Measurements from ENCODE around the gene GDA. TPM values are rescaled to one million over a fixed set of nuclear protein-coding genes. Genes with fewer than 3 reads are reported as not detected.

Gene GDA
- total RNA-seq, 1 donor from 2014 or later = 2.7 TPM

GRCh38 chr9:72292874-72293607 lies 143.8 kb downstream of the GDA start:
- H2AFZ ChIP-seq (replicated peaks) = no peak overlapping the region
- no peak for DNase-seq (ENCODE audit: low spot score)
- Mint-ChIP-seq H3K4me3 (no peak overlapping the region), H3K4me1 (peaks cover 3% of the 10 kb centered on the region), H3K36me3 (peaks cover 4% of the 10 kb centered on the region), H3K9me3 (peaks cover 22% of the 10 kb centered on the region), H3K27ac (no peak overlapping the region), H3K27me3 (ENCODE audit: insufficient read depth, low read depth) (peaks cover 2% of the 10 kb centered on the region)
- H3K27ac ChIP-seq = no peak overlapping the region
- H3K36me3 ChIP-seq = no peaks in the 10 kb centered on the region
- TF ChIP-seq EZH2phosphoT487 (IDR thresholded peaks at IDR 0.05) = no peak
- no peak for TF ChIP-seq EZH2 (IDR thresholded peaks at IDR 0.05)
- TF ChIP-seq CTCF (IDR thresholded peaks at IDR 0.05) = no peak
- H4K20me1 ChIP-seq (ENCODE audit: low read depth) = no peaks in the 10 kb centered on the region
- no peaks in the 10 kb centered on the region for H3K79me2 ChIP-seq (ENCODE audit: low read depth)
- H3F3A ChIP-seq (ENCODE audit: low read depth) = no peaks in the 10 kb centered on the region
- no peak overlapping the region for H3K4me3 ChIP-seq
- no peaks in the 10 kb centered on the region for H3K4me1 ChIP-seq
- H3K4me2 ChIP-seq = no peak overlapping the region
- no peak overlapping the region for H3K9ac ChIP-seq
- H3K9me3 ChIP-seq (ENCODE audit: low read depth) = no peaks in the 10 kb centered on the region
- no peaks in the 10 kb centered on the region for H3K27me3 ChIP-seq

- Mint-ChIP-seq H3K4me1 (peaks cover 3% of the 10 kb centered on the region), H3K27me3 (ENCODE audit: insufficient read depth, low read depth) (peaks cover 2% of the 10 kb centered on the region), H3K36me3 (peaks cover 4% of the 10 kb centered on the region), H3K27ac (no peak overlapping the region), H3K9me3 (peaks cover 13% of the 10 kb centered on the region), H3K4me3 (no peak overlapping the region)
- TF ChIP-seq EZH2 (IDR thresholded peaks at IDR 0.05) = no peak
- no peak for TF ChIP-seq EZH2phosphoT487 (IDR thresholded peaks at IDR 0.05)
- Histone ChIP-seq H3K9me3 (ENCODE audit: low read depth) (no peaks in the 10 kb centered on the region), H3K4me3 (no peak overlapping the region), H3K4me1 (no peaks in the 10 kb centered on the region), H3K79me2 (ENCODE audit: low read depth) (no peaks in the 10 kb centered on the region), H2AFZ (replicated peaks) (no peak overlapping the region), H3K27ac (no peak overlapping the region), H3K9ac (no peak overlapping the region), H3K36me3 (no peaks in the 10 kb centered on the region), H3K27me3 (no peaks in the 10 kb centered on the region), H3K4me2 (no peak overlapping the region), H3F3A (ENCODE audit: low read depth) (no peaks in the 10 kb centered on the region), H4K20me1 (ENCODE audit: low read depth) (no peaks in the 10 kb centered on the region)
- no peak for DNase-seq (ENCODE audit: low spot score)
Measured at GRCh38 chr9:72294936-72295335, 145.7 kb downstream of the GDA start.

- H3K4me3 Mint-ChIP-seq = no peak overlapping the region
- no peaks in the 10 kb centered on the region for H3K9me3 ChIP-seq (ENCODE audit: low read depth)
- no peak overlapping the region for H3K4me3 ChIP-seq
- no peaks in the 10 kb centered on the region for H3K79me2 ChIP-seq (ENCODE audit: low read depth)
- H3K4me1 Mint-ChIP-seq = no peaks in the 10 kb centered on the region
- H3K9me3 Mint-ChIP-seq = no peaks in the 10 kb centered on the region
- H3K4me1 ChIP-seq = no peaks in the 10 kb centered on the region
- H3K27me3 ChIP-seq = no peaks in the 10 kb centered on the region
- DNase-seq (ENCODE audit: low spot score) = no peak
- H3K27me3 Mint-ChIP-seq (ENCODE audit: insufficient read depth, low read depth) = no peaks in the 10 kb centered on the region
- H3F3A ChIP-seq (ENCODE audit: low read depth) = no peaks in the 10 kb centered on the region
- H3K36me3 ChIP-seq = no peaks in the 10 kb centered on the region
- H3K4me2 ChIP-seq = no peak overlapping the region
- H3K9ac ChIP-seq = no peak overlapping the region
- H3K27ac Mint-ChIP-seq = no peak overlapping the region
- H2AFZ ChIP-seq (replicated peaks) = no peak overlapping the region
- no peaks in the 10 kb centered on the region for H3K36me3 Mint-ChIP-seq
- TF ChIP-seq CTCF (IDR thresholded peaks at IDR 0.05) (no peak), EZH2 (IDR thresholded peaks at IDR 0.05) (no peak), EZH2phosphoT487 (IDR thresholded peaks at IDR 0.05) (no peak)
- no peak overlapping the region for H3K27ac ChIP-seq
- H4K20me1 ChIP-seq (ENCODE audit: low read depth) = no peaks in the 10 kb centered on the region
Measured at GRCh38 chr9:72297516-72297915, 148.3 kb downstream of the GDA start.

- no peaks in the 10 kb centered on the region for H3K9me3 Mint-ChIP-seq
- H4K20me1 ChIP-seq (ENCODE audit: low read depth) = no peaks in the 10 kb centered on the region
- no peaks in the 10 kb centered on the region for H3K36me3 Mint-ChIP-seq
- H3K4me2 ChIP-seq = no peak overlapping the region
- TF ChIP-seq EZH2 (IDR thresholded peaks at IDR 0.05) (no peak), CTCF (IDR thresholded peaks at IDR 0.05) (no peak), EZH2phosphoT487 (IDR thresholded peaks at IDR 0.05) (no peak)
- no peaks in the 10 kb centered on the region for H3K79me2 ChIP-seq (ENCODE audit: low read depth)
- H3K36me3 ChIP-seq = no peaks in the 10 kb centered on the region
- no peaks in the 10 kb centered on the region for H3K4me1 Mint-ChIP-seq
- no peak overlapping the region for H3K27ac ChIP-seq
- no peak overlapping the region for H3K4me3 ChIP-seq
- no peak overlapping the region for H3K27ac Mint-ChIP-seq
- no peaks in the 10 kb centered on the region for H3K27me3 Mint-ChIP-seq (ENCODE audit: insufficient read depth, low read depth)
- H3K27me3 ChIP-seq = no peaks in the 10 kb centered on the region
- H3K4me1 ChIP-seq = no peaks in the 10 kb centered on the region
- DNase-seq (ENCODE audit: low spot score) = no peak
- H3F3A ChIP-seq (ENCODE audit: low read depth) = no peaks in the 10 kb centered on the region
- no peak overlapping the region for H3K9ac ChIP-seq
- no peak overlapping the region for H2AFZ ChIP-seq (replicated peaks)
- H3K4me3 Mint-ChIP-seq = no peak overlapping the region
- no peaks in the 10 kb centered on the region for H3K9me3 ChIP-seq (ENCODE audit: low read depth)
Measured at GRCh38 chr9:72299017-72299603, 149.9 kb downstream of the GDA start.

Measured in neural progenitor cell (in vitro differentiated cells).